ENCODE data around the gene LEFTY1. TPM values are rescaled to one million over a fixed set of nuclear protein-coding genes. Genes with fewer than 3 reads are reported as not detected.

Gene LEFTY1
- total RNA-seq, 1 donor from 2014 or later = not detected

DNA sequence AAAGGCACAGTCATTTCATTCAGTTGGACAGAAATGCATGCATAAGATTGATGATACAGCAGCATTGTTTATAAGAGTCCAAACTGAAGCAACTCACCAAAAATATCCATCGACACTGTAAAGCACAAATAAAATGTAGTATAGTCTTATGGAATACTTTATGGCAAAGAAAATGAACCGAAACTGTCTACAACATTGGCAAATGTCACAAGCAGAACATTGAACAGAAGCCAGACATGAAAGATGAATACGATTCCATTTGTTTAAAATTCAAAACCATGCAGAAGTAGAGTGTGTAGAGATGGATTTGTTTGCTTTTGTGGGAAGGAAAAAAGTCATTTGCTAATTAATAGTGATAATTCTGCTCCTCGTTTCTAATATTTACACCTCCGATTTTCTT lies 7.5 kb upstream of the LEFTY1 start:
- FAIRE-seq (no peak), DNase-seq (ENCODE audit: low read depth) (no peak)
- Histone ChIP-seq H3K4me3 (ENCODE audit: low read depth, low read length) (no peak overlapping the region), H3K36me3 (ENCODE audit: control insufficient read depth, insufficient read depth, low read length) (no peaks in the 10 kb centered on the region), H3K27me3 (ENCODE audit: control insufficient read depth, insufficient read depth, low read length) (no peaks in the 10 kb centered on the region)
- TF ChIP-seq, protein P1, sequence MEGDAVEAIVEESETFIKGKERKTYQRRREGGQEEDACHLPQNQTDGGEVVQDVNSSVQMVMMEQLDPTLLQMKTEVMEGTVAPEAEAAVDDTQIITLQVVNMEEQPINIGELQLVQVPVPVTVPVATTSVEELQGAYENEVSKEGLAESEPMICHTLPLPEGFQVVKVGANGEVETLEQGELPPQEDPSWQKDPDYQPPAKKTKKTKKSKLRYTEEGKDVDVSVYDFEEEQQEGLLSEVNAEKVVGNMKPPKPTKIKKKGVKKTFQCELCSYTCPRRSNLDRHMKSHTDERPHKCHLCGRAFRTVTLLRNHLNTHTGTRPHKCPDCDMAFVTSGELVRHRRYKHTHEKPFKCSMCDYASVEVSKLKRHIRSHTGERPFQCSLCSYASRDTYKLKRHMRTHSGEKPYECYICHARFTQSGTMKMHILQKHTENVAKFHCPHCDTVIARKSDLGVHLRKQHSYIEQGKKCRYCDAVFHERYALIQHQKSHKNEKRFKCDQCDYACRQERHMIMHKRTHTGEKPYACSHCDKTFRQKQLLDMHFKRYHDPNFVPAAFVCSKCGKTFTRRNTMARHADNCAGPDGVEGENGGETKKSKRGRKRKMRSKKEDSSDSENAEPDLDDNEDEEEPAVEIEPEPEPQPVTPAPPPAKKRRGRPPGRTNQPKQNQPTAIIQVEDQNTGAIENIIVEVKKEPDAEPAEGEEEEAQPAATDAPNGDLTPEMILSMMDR (IDR thresholded peaks at IDR 0.05; ENCODE audit: insufficient read depth, low read length, severe bottlenecking) = no peak

DNA sequence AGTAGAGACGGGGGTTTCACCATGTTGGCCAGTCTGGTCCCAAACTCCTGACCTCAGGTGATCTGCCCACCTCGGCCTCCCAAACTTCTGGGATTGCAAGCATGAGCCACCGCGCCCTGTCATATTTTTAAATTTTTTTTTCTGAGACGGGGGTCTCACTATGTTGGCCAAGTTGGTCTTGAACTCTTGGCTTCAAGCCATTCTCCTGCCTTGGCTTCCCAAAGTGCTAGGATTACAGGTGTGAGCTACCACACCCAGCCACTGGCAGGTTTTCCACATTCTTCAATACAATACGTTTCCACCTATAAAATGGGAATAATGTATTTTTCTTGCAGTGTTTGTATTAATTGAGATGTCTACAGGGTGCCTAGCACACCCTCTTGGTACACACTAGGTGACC lies 3.4 kb upstream of the LEFTY1 start:
- DNase-seq (ENCODE audit: low read depth) (no peak), FAIRE-seq (no peak)
- H3K36me3 ChIP-seq (ENCODE audit: control insufficient read depth, insufficient read depth, low read length) = no peaks in the 10 kb centered on the region
- H3K27me3 ChIP-seq (ENCODE audit: control insufficient read depth, insufficient read depth, low read length) = peaks cover 5% of the 10 kb centered on the region
- H3K4me3 ChIP-seq (ENCODE audit: low read depth, low read length) = no peak overlapping the region
- TF ChIP-seq, protein P1 (IDR thresholded peaks at IDR 0.05; ENCODE audit: insufficient read depth, low read length, severe bottlenecking) = no peak

DNA sequence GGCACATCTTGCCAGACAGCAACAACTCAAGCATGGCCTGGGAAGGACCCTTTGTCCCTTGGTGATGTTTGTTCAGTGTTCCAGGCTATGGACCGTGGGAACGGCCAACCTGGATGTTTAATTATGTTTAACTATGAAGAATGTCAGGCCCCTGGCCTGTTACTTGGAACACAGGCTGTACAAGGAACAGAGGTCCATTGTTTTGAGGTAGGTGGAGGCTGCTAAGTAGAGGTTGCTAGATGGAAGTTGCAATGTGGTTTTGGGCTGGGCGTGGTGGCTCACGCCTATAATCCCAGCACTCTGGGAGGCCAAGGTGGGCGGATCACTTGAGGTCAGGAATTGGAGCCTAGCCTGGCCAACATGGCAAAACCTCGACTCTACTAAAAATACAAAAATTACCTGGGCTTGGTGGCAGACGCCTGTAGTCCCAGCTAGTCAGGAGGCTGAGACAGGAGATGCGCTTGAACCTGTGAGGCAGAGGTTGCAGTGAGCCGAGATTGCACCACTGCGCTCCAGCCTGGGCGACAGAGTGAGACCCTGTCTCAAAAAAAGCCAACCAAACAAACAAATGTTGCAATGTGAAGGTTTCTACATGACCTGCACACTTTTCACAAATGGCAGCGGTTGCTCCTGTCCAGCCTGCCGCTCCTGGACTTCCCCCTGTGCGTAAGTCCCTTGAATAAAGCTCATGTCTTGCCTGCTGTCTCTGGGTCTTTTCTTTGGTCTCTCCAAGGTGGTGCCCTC lies 2.5 kb upstream of the LEFTY1 start:
- FAIRE-seq (no peak), DNase-seq (ENCODE audit: low read depth) (no peak)
- TF ChIP-seq, protein P1 (IDR thresholded peaks at IDR 0.05; ENCODE audit: insufficient read depth, low read length, severe bottlenecking) = no peak

DNA sequence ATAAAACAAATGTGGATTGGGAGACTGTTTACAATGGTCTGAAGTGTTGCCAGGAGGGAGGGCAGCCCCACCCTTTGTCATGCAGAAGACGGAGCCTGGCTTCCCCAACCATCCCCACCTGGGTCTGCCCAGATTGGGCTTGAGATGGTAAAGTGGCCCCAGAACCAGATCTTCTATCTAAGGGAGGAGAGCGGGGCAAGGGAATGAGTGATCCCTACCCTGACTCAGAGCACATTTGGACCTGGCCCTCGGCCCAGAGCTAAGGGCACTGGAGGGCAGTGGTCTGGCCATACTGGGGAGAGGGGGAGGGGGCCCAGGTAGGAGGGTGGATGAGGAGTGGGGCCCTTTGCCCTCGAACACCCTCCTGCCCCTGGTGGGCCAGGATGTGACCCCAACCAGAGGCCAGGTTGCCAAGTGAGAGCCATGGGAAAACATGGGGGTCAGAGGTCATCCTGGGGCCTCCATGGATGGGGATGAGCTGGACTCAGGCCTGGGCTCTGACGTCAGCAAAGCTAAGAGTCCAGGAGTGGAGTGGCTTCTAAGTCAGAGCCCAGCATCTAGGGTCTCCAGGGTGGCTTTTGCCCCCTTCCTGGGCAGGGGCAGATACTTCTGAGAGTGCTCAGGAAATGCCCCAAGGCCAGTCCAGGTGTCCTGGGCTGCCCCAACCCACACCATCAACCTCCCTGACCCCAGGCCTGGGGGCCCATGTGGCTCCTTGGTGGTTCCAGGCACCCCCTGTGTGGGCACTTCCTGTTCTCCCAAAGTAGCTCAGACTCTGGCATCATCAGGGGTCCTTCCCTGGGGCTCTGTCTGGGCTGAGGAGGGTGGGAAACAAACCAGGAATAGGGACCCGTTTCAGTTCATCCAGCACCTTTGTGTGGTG lies 1.6 kb upstream of the LEFTY1 start:
- H3K27me3 ChIP-seq (ENCODE audit: control insufficient read depth, insufficient read depth, low read length) = peaks cover 5% of the 10 kb centered on the region
- FAIRE-seq (no peak), DNase-seq (ENCODE audit: low read depth) (no peak)
- H3K4me3 ChIP-seq (ENCODE audit: low read depth, low read length) = no peak overlapping the region
- TF ChIP-seq, protein P1 (IDR thresholded peaks at IDR 0.05; ENCODE audit: insufficient read depth, low read length, severe bottlenecking) = no peak
- no peaks in the 10 kb centered on the region for H3K36me3 ChIP-seq (ENCODE audit: control insufficient read depth, insufficient read depth, low read length)

More for the DNA sequence above, 2.5 kb upstream of the LEFTY1 start:
- no peak overlapping the region for H3K4me3 ChIP-seq (ENCODE audit: low read depth, low read length)
- peaks cover 5% of the 10 kb centered on the region for H3K27me3 ChIP-seq (ENCODE audit: control insufficient read depth, insufficient read depth, low read length)
- no peaks in the 10 kb centered on the region for H3K36me3 ChIP-seq (ENCODE audit: control insufficient read depth, insufficient read depth, low read length)

DNA sequence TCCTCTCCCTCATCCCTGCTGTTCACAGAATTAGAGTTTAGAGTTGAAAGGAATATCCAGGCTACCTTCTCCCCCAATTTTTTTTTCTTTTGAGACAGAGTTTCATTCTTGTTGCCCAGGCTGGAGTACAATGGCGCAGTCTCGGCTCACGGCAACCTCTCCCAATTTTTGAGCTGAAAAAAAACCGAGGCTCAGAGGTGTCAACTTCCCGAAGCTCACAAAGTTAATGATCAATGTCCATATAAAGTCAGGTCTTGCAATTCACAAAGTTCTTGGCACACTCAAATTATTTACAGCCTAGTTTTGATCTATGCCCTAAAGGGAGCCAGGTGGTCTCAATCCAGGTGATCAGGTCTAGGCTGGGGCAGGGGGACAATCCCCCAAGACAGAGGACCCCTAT lies 797 bp upstream of the LEFTY1 start:
- no peak overlapping the region for H3K4me3 ChIP-seq (ENCODE audit: low read depth, low read length)
- no peak for FAIRE-seq

More for the DNA sequence above, 797 bp upstream of the LEFTY1 start:
- DNase-seq (ENCODE audit: low read depth) = no peak
- H3K27me3 ChIP-seq (ENCODE audit: control insufficient read depth, insufficient read depth, low read length) = peaks cover 5% of the 10 kb centered on the region
- TF ChIP-seq, protein P1 (IDR thresholded peaks at IDR 0.05; ENCODE audit: insufficient read depth, low read length, severe bottlenecking) = no peak
- H3K36me3 ChIP-seq (ENCODE audit: control insufficient read depth, insufficient read depth, low read length) = no peaks in the 10 kb centered on the region
